ENCODE results near the gene DUS2.
"Not testable (repeated sequence)": the region's sequence is repeated elsewhere in the genome, so short reads cannot be mapped to it uniquely, and the experiment has no call there.

Gene DUS2

DNA sequence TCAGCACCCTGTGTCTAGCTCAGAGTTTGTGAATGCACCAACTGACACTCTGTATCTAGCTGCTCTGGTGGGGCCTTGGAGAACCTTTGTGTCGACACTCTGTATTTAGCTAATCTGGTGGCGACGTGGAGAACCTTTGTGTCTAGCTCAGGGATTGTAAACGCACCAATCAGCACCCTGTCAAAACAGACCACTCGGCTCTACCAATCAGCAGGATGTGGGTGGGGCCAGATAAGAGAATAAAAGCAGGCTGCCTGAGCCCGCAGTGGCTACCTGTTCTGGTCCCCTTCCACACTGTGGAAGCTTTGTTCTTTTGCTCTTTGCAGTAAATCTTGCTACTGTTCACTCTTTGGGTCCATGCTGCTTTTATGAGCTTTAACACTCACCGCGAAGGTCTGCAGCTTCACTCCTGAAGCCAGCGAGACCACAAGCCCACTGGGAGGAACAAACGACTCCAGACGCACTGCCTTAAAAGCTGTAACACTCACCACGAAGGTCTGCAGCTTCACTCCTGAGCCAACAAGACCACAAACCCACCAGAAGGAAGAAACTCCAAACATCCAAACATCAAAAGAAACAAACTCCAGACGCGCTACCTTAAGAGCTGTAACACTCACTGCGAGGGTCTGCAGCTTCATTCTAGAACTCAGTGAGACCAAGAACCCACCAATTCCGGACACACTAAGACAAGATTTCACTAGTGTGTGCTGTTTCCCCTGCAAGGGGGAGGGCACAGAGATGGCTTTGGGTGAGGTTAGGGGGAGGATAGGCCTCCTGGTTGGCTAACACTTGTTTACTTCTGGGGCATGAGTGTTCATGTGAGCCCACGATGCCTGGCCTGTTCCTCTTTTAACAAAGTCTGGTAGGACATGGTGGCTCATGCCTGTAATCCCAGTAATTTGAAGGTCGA lies 24.1 kb upstream of the DUS2 start, which contains the start of gene DPEP2:
TSS of gene DPEP2 (minus strand) at position 706 of the 910 bp plus-strand sequence. CDS start 6,272 bp downstream, outside the sequence.
- not testable (repeated sequence) for DNase-seq (ENCODE audit: low read depth)

DNA sequence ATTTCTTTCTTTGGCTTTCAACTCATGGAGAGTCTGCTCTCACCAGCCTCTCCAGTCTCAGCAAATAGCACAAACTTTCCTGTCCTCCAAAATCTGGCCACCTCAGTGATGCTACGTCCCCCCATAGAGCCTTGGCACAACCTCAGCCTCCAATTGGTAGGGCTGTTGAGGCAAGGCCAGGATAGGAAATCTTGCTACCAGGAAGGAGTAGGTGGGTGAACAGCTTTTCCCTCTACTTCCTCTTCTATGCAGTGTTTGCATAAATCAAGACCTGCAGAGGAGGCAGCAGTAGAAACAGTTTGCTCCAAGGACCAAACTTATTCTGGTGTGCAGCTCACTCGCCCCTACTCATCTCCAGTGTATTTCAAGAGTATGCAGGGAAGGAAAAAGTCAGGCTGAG lies 23.1 kb upstream of the DUS2 start:
- no peak for DNase-seq (ENCODE audit: low read depth)

DNA sequence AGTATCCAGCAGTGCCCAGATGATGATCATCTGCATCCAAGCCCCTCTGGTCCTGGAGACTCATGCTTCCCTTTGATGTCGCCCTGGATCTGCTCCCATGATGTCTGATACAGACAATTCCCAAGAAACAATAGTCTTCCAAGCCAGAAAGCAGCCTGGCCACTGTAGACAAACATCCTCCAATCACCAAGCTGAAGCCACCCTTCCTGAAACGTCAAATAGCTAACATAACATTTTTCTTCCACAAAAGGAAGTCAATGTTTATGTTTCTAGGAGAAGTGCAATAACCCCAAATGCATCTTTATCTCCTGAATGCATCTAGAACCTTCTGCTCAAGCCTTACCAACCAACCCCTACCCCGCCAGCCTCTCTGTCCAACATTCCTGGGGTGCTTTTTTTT lies 22.6 kb upstream of the DUS2 start:
- DNase-seq (ENCODE audit: low read depth) = no peak

DNA sequence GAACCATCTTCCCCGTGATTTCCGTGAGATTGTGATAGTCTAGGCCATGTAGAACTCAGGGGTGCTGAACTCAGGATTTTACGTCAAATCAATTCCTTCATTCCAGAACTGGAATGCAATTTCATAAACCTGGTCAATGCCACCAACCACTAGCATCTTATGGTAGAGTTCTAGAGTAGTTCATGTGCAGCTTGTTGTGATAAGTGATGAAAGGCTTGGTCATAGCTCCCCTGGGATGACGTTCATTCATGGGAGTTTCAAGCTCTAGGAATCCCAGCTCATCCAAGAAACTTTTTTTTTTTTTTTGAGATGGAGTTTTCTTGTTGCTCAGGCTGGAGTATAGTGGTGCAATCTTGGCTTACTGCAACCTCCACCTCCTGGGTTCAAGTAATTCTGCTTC lies 20.1 kb upstream of the DUS2 start:
- no peak for DNase-seq (ENCODE audit: low read depth)

DNA sequence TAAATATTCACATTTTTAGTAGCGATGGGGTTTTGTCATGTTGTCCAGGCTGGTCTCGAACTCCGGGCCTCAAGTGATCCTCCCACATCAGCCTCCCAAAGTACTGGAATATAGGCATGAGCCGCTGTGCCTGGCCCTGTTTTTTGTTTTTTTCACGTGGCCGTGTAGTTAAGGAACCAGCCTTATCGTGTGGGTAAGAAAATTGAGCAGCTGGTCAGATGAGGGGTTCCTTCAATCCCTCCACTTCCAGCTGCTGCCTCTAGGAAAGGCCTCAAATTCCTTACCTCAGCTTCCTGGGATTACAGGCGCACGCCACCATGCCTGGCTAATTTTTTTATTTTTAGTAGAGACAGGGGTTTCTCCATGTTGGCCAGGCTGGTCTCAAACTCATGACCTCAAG lies 17.9 kb upstream of the DUS2 start:
- DNase-seq (ENCODE audit: low read depth) = no peak

DNA sequence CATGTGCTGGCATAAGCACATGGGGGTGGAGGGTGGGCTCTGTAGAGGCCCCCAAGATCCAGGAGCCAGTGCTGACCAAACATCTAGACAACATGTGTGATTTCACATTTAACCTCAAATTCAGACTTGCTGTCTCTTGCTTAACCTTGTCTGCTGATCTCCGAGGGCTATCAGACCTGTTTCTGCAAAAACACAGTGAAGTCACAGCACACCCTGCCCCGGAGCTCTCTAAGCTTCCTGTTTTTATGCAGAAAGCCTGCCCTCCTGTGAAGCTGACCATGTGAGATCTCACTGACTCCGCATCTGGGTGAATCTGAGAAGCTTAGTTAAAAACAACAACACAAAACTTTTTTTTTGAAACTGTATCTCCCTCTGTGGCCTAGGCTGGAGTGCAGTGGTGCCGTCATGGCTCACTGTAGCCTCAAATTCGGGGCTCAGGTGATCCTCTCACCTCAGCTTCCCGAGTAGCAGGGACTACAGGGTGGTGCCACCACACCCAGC lies 17.2 kb upstream of the DUS2 start:
- no peak for DNase-seq (ENCODE audit: low read depth)

DNA sequence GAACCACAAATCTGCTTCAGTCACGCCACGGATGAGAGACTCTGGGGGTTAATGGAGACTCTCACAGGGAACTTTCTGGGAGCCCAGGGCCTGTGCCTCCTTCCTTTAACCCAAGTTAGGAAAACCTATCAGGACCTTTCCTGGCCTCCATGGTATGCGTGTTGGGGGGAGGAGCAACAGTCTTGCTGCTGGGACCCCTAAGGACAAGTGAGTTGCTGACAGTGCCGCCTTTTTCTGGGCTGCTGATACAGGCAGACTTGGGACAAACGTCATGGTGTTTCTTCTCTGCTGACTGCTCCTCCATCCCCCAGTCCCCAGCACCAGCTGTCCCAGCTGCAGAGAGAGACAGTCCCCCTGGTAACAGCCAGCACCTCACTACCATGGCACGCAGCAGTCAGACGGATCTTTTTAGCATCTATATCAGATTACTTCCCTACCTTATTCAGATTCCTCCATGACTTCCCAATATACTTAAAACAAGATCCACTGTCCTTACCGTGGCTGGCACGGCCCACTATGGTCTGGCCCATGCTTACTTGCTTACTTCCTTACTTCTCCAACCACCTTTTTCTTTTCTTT lies 13.8 kb upstream of the DUS2 start:
- DNase-seq (ENCODE audit: low read depth) = no peak

DNA sequence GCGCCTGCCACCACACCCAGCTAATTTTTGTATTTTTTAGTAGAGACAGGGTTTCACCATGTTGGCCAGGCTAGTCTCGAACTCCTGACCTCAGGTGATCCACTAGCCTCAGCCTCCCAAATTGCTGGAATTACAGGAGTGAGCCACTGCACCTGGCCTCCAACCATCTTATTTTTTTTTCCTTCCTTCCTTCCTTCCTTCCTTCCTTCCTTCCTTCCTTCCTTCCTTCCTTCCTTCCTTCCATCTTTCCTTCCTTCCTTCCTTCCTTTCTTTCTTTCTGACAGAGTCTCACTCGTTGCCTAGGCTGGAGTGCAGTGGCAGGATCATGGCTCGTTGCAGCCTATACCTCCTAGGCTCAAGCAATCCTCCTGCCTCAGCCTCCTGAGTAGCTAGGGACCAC lies 13.2 kb upstream of the DUS2 start:
- not testable (repeated sequence) for DNase-seq (ENCODE audit: low read depth)

DNA sequence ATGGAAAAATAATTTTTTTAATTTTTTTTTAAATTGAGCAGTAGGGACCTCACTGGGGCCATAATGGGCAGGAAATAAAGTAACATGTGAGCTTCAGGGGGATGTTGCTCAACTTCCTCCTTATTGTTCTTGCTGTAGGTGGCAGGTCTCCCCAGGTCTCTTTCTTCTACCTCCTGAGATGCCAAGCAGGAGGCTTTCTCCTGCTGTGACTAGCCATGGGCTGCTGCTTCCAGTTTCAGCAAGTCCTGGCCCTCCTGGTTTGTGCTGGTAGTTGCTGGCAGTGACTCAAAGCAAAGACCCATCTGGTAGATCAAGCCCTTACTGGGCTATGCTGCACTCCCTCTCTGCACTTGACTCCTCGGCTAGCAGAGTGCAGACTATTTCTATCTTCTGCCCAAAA lies 9.6 kb upstream of the DUS2 start:
- no peak for DNase-seq (ENCODE audit: low read depth)

DNA sequence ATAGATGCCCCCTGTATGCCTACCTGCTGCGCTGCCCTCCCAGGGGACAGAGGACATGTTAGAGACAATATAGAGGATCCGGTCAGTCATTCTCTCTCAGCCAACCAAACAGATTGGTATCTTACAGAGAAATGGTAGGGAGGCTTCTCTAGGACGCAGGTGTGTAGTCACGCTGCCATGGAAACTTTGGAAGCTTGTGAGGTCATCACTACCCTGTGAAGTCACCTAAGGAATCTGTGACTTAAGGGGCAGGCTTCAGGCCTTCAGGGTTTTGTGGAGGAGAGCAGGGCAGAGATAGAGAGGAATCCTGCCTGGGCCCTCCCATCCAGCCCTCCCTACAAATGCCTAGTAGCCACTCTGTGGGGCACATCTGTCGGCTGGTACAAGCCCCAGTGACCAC lies 7.4 kb upstream of the DUS2 start, which contains the start of gene DPEP2NB:
TSS of gene DPEP2NB (minus strand) at position 231 of the 400 bp plus-strand sequence. CDS start at position 90, 141 bp downstream.
- DNase-seq (ENCODE audit: low read depth) = no peak

DNA sequence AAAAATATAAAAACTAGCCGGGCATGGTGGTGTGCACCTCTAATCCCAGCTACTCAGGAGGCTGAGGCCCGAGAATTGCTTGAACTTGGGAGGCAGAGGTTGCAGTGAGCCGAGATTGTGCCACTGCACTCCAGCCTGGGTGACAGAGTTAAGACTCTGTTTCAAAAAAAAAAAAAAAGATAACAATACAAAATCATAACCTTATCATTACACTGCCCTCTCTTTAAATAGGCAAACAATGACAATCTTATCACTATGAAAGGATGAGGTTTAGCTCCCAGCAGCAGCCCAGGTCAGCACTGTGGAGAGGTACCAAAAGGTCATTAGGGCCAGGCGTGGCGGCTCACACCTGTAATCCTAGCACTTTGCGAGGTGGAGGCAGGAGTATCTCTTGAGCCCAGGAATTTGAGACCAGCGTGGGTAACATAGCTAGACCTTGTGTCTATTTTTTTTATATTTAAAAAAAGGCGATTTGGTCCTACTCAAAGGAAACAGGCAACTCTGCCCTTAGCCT lies 3.9 kb upstream of the DUS2 start:
- no peak for DNase-seq (ENCODE audit: low read depth)

DNA sequence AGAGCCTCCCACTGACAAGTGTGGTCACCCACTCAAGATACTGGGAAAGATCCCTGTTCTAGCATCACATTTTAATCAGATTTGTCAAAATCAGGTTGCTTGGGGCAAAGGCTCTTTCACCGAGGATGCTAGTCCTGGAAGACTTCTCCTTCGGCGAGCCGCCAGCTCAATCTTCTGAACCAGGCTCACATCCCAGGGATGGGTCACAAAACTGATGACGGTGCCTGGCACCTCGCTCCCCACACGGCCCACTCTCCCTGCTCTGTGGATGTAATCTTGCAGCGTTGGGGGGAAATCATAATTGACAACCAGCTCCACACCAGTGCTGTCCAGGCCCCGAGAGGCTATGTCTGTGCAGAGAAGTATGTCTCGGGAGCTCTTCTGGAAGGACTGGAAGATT lies 1.6 kb upstream of the DUS2 start:
- no peak for DNase-seq (ENCODE audit: low read depth)

DNA sequence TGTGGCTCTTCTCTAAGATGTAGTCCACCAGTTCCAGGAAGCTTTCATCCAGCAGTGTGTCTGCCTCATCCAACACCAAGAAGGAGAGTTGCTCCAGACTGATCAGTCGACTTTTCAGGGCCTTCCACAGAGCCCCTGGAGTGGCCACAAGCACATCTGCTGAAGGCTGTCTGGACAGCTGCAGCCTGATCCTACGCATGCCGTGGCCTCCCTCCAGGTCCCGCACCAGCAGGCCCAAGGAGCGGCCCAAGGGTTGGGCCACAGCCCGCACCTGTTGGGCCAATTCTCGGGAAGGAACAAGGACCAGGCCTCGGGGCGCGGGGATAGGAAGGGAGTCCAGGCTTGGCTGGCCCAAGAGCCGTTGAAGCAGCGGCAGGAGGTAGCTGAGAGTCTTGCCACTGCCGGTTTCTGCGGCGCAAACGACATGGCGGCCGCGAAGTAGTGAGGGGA lies 781 bp upstream of the DUS2 start:
- DNase-seq (ENCODE audit: low read depth) = no peak

DNA sequence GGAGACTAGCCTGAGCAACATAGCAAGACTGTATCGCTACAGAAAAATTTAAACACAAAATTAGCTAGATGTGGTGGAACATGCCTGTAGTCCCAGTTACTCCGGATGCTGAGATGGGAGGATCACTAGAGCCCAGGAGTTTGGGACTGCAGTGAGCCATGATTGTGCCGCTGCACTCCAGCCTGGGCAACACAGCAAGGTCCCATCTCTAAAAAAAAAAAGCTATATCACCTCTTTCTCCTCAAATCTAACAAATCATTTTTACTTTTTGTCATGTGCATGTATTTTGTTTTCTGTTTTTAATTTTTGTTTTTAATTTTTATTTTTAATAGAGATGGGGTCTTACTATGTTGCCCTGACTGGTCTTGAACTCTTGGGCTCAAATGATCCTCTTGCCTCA lies 5.9 kb downstream of the DUS2 start:
- no peak for DNase-seq (ENCODE audit: low read depth)

DNA sequence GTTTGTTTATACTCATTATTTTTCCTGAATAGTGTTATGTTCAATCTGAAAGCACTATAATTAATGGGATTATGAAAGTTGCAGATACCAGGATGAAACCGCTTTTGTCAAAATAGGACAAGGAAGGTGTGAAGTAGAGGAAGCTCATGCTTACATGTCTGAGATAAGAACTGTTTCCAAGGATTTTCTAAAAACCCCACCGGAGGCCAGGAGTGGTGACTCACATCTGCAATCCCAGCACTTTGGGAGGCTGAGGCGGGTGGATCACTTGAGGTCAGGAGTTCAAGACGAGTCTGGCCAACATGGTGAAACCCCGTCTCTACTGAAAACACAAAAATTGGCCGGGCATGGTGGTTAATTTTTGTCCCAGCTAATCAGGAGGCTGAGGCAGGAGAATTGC lies 7.0 kb downstream of the DUS2 start:
- DNase-seq (ENCODE audit: low read depth) = not testable (repeated sequence)

DNA sequence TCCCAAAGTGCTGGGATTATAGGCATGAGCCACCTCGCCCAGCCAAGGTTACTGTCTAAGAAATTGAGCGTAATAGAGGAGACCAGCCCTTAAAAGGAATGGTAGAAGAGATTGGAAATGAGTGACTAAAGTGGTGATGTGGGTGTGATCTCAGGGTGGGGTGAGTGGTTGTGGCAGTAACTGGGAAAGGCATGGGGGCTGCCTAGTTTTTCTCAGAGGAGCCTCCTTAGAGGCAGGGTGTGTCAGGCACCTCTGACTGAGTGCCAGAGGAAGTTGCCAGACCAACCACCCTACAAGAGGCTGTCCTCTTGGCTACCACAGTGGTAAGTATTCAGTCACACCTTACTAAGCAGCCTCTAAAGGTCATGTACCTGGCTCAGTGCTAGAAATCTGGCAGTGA lies 8.9 kb downstream of the DUS2 start:
- DNase-seq (ENCODE audit: low read depth) = peak; percentile 31

DNA sequence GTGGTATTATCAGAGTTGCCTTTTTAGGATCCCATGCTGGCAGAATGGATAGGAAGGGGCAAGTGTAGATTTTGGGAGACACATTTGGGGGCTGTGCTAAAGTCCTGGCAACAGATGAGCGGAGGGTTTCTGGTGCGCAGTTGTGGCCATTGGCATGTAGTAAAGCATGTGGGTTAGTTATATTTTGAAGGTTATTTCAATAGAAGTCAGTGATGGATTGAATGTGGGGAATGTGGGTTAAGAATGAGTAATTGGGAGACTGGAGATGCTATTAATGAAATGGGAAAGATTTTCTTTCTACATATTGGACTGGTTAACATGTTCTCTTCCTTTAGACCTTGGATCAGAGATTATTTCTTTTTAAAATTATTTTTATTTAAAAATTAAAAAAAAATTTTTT lies 10.0 kb downstream of the DUS2 start:
- DNase-seq (ENCODE audit: low read depth) = no peak

DNA sequence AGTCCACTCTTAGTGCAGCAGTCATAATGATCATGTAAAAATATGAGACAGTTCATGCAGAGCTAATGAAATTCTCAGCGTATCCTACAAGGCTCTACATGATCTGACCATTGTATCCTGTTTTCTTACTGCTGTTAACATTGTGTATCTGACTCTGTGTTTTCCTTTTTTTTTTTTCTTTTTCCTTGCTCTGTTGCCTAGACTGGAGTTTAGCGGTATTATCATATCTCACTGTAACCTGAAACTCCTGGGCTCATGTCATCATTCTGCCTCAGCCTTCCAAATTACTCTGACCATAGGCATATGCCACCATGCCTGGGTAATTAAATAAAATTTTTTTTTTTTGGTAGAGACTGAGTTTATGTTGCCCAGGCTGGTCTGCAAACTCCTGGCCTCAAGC lies 12.1 kb downstream of the DUS2 start:
- no peak for DNase-seq (ENCODE audit: low read depth)

DNA sequence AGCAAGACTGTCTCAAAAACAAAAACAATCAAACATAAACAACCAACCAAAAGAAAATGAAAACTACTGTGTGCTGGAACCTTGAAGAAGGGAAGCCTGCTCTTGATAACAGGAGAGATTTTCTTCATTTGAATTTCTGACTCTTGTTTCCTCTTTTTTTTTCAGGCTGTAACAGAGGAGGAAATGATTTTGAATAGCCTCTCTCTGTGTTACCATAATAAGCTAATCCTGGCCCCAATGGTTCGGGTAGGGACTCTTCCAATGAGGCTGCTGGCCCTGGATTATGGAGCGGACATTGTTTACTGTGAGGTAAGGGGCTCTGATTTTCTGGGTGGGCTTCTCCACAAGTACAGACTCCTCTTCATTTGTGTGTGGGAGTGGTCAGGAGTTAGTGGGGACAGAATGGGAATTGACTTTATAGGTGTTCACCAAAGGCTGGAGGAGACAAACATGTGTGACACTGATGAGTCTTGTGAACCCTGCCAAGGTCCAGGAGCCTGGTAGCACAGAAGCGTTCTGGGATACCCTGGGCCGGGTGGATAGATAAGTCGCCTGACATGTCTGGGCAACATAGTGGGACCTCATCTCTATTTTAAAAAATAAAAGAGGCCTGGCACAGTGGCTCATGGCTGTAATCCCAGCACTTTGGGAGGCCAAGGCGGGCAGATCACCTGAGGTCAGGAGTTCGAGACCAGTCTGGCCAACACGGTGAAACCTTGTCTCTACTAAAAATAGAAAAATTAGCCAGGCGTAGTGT lies 14.9 kb downstream of the DUS2 start:
- DNase-seq (ENCODE audit: low read depth) = no peak

DNA sequence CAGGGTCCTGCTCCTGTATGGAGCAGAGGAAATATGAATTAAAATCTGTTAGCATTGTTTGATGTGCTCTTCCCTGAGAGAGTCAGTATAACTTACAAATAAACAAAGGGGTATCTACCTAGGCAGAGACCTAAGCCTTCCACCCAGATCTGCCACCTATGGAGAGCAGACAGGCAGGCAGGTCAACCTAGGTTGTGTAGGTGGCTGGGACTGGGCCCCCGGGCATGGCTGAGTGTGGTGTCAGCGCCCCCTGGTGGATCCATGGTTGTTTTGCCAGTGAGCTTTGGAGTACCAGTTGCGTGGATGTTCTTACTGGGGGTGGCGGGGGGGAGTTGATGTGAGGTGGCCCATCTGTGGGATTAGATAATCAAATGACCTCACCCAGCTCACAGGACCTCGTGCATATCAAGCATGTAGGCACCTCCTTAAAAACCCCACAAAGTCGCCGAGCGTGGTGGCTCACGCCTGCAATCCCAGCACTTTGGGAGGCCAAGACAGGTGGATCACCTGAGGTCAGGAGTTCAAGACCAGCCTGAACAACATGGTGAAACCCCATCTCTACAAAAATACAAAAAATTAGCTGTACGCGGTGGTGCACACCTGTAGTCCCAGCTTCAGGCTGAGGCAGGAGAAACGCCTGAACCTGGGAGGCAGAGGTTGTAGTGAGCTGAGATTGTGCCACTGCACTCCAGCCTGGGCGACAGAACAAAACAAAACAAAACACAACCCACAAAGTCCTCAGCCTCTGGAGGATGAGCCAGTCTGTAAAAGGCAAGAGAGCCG lies 17.6 kb downstream of the DUS2 start:
- peak; percentile 34 for DNase-seq (ENCODE audit: low read depth)

DNA sequence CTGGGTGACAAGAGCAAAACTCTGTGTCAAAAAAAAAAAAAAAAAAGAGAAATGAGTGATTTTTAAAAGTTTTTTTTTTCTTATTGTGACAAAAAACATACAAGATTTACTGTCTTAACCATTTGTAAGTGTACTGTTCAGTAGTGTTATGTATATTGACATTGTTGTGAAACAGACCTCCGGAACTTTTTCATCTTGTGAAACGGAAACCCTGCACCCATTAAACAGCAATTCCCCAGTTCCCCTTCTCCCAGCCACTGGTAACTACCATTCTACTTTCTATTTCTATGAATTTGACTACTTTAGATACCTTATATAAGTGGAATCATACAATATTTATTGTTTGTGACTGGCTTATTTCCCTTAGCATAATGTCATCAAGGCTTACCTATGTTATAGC lies 18.7 kb downstream of the DUS2 start:
- DNase-seq (ENCODE audit: low read depth) = no peak
